Naive thymus-derived CD4-positive, alpha-beta T cell (primary cell): Measurements from ENCODE around the gene PTX4. TPM values are rescaled to one million over a fixed set of nuclear protein-coding genes. Genes with fewer than 3 reads are reported as not detected.

Experiments used
- ATAC-seq: fragments of 150-1000 bp; cut with Tn5 transposase; 2 replicates; pipeline ENCODE4 v1.10.0; 2021; ENCODE audit warnings: mild to moderate bottlenecking, moderate library complexity
- CTCF ChIA-PET: fragments of 350-600 bp; sonication (Branson Sonifier 250); formaldehyde crosslinking; loops from one replicate; lab custom pipeline; 2021; ENCODE audit warnings: antibody characterized with exemption; lab: Charles Lee
- POLR2A ChIA-PET: fragments of 350-600 bp; sonication (Branson Sonifier 250); formaldehyde crosslinking; loops from one replicate; lab custom pipeline; 2021; ENCODE audit warnings: antibody characterized with exemption, inconsistent platforms; lab: Charles Lee
- DNase-seq, 9 donors: peaks; one replicate each; pipeline versions ENCODE4 v3.0.0 to v3.0.0-alpha.2; 2020 to 2022; ENCODE audit warnings: mixed read lengths in 1 of 9
- H3K27ac ChIP-seq: one replicate; pipeline ENCODE4 v1.7.0; 2013; ENCODE audit warnings: mild to moderate bottlenecking, low read depth, low read length, moderate library complexity
- H3K27me3 ChIP-seq, 2 donors: one replicate each; pipeline ENCODE4 v1.7.0; 2013; ENCODE audit warnings: low read length in 2 of 2, mild to moderate bottlenecking in 2 of 2, moderate library complexity in 2 of 2; ENCODE audit not compliant: control insufficient read depth in 2 of 2, insufficient read depth in 2 of 2
- H3K36me3 ChIP-seq, 3 experiments: 1 replicate in 2 of 3; 2 replicates in 1 of 3; pipeline ENCODE4 v1.7.0; 2013; ENCODE audit warnings: low read length in 3 of 3, mild to moderate bottlenecking in 3 of 3, moderate library complexity in 1 of 3; ENCODE audit not compliant: insufficient read depth in 3 of 3, control insufficient read depth in 2 of 3
- H3K4me1 ChIP-seq, 2 donors: one replicate each; pipeline ENCODE4 v1.7.0; 2013; ENCODE audit warnings: low read length in 2 of 2, mild to moderate bottlenecking in 2 of 2, moderate library complexity in 1 of 2; ENCODE audit not compliant: control insufficient read depth in 2 of 2, insufficient read depth in 2 of 2
- H3K4me3 ChIP-seq: 2 replicates; pipeline ENCODE4 v1.7.0; 2013; ENCODE audit warnings: mild to moderate bottlenecking, low read length
- H3K9me3 ChIP-seq, 3 experiments: 1 replicate in 2 of 3; 2 replicates in 1 of 3; pipeline ENCODE4 v1.7.0; 2013; ENCODE audit warnings: low read length in 3 of 3; ENCODE audit not compliant: control insufficient read depth in 2 of 3
- H3K27ac Mint-ChIP-seq, 9 donors: one replicate each; pipeline ENCODE4 v1.8.0; 2020 to 2022; ENCODE audit warnings: mixed read lengths in 9 of 9, mild to moderate bottlenecking in 8 of 9, moderate library complexity in 5 of 9, inconsistent platforms in 2 of 9
- H3K27me3 Mint-ChIP-seq, 5 donors: one replicate each; pipeline ENCODE4 v1.8.0; 2021 to 2022; ENCODE audit warnings: mixed read lengths in 5 of 5, mild to moderate bottlenecking in 1 of 5
- H3K36me3 Mint-ChIP-seq, 5 donors: one replicate each; pipeline ENCODE4 v1.8.0; 2020 to 2022; ENCODE audit warnings: mixed read lengths in 5 of 5, mild to moderate bottlenecking in 3 of 5, inconsistent platforms in 1 of 5
- H3K4me1 Mint-ChIP-seq, 7 donors: one replicate each; pipeline ENCODE4 v1.8.0; 2020 to 2022; ENCODE audit warnings: mixed read lengths in 7 of 7, mild to moderate bottlenecking in 3 of 7, inconsistent platforms in 1 of 7
- H3K4me3 Mint-ChIP-seq, 10 donors: one replicate each; pipeline ENCODE4 v1.8.0; 2020 to 2022; ENCODE audit warnings: mild to moderate bottlenecking in 10 of 10, mixed read lengths in 10 of 10, moderate library complexity in 6 of 10, inconsistent platforms in 2 of 10
- H3K9me3 Mint-ChIP-seq, 11 donors: one replicate each; pipeline ENCODE4 v1.8.0; 2020 to 2022; ENCODE audit warnings: mixed read lengths in 11 of 11, mild to moderate bottlenecking in 4 of 11, inconsistent platforms in 1 of 11, moderate library complexity in 1 of 11
- intact Hi-C, 2 donors: fragments of 100-400 bp; cut with micrococcal nuclease; formaldehyde crosslinking; loops; one replicate each; pipeline ENCODE4 v1.15.1; 2023
- polyA plus RNA-seq, 2 donors: library from polyadenylated mRNA; unstranded; fragments of 300-500 nt; fragmentation: Illumina TruSeq; gene quantifications; one replicate each; pipeline ENCODE4 v1.2.3, GENCODE V29; 2021
- total RNA-seq, 6 experiments: library from RNA in 5 of 6; stranded (reverse) in 5 of 6; gene quantifications; 1 replicate in 5 of 6; 2 replicates in 1 of 6; pipeline ENCODE4 v1.2.3 and lab custom pipeline; 2021 to 2026

The PTX4 gene
- total and polyA plus RNA-seq, 7 experiments from 2014 or later, result 0.24 to 0.64 TPM; not detected in 5

DNA sequence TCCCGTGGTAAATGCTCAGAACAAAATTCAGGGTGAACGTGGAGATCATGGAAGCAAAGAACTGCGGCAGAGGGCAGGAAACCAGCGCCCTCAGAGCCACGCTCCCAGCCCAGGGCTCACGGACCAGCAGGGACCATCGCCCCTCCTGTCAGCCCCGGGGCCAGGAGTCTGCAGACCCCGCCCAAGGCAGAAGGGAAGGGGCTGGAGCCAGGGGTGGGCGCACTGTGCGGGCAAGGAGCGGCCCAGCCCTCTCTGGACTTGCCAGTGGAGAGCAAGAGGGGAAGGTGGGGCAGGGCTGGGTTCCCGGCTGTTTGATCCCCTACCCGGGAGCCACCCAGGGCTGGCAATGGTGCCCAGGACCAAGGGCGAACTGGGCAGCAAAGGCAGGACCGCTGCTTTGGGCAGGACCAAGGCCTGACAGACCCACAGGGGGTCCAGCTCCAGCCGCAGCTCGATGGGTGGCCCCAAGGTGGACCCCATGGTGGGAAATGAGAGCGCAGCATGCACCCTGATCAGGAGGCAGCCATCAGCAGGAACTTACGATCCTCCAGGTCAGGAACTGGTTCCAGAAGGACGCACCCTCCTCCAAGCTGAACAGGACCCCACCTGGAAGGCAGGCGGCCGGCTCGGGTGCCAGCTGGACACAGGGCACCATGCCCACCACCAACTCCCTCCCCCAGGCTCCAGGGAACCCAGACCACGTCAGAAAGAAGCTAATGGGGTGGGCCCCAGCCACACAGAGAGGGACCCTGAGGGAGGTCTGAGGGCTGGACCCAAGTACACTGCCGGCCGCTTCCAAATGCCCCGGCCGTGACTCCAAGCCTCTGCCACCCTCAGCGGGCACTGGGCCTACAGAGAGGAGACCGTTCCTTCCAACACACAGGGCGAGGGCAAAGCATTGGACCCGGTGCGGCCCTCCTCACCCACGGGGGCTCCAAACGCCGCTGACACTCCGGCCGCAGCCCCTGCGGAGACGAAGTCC, 33.3 kb downstream of the PTX4 start:
- H3K27ac Mint-ChIP-seq, result no peak overlapping the region
- Histone ChIP-seq H3K4me1 (no peaks in the 10 kb centered on the region), H3K36me3 (peaks cover 0 to 91% (median 11%) of the 10 kb centered on the region in 3 experiments), H3K4me3 (no peak overlapping the region), H3K27me3 (no peaks in the 10 kb centered on the region), H3K9me3 (no peaks in the 10 kb centered on the region), H3K27ac (no peak overlapping the region)
- H3K4me1 Mint-ChIP-seq, result peaks cover 0 to 4% (median 0%) of the 10 kb centered on the region in 7 donors
- no peaks in the 10 kb centered on the region for H3K9me3 Mint-ChIP-seq
- intact Hi-C loops, result no loop called here
- H3K27me3 Mint-ChIP-seq, result no peaks in the 10 kb centered on the region
- CTCF ChIA-PET, result no interaction called here
- H3K4me3 Mint-ChIP-seq, result no peak overlapping the region
- POLR2A ChIA-PET, result no interaction called here
- H3K36me3 Mint-ChIP-seq, result peaks cover 0 to 8% (median 0%) of the 10 kb centered on the region in 5 donors
- DNase-seq (no peak), ATAC-seq (no peak)

DNA sequence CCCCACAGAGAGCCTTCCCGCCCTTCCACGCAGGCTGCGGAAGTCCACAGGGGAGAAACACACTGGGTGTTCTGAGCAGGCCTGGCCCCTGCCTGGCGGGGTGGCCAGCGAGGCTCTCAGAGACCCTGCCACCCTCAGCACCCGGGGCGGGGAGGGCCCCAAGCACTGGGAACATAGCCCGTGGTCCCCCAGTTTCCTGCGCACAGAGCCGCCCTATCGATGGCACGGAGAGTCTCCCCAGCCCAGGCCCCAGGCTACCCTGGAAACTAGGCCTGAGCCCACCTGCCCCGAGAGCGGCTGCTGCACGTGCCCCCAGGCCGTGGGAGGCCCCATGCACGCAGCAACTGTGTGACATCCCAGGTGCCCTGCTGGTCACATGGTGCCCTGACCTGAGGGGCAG, 34.2 kb downstream of the PTX4 start:
- DNase-seq (no peak), ATAC-seq (no peak)
- H3K4me1 Mint-ChIP-seq, result peaks cover 0 to 2% (median 0%) of the 10 kb centered on the region in 7 donors
- no peaks in the 10 kb centered on the region for H3K9me3 ChIP-seq
- H3K27me3 Mint-ChIP-seq, result no peaks in the 10 kb centered on the region
- peaks cover 0 to 91% (median 4%) of the 10 kb centered on the region in 3 experiments for H3K36me3 ChIP-seq
- H3K27ac Mint-ChIP-seq, result no peak overlapping the region
- H3K27ac ChIP-seq, result no peak overlapping the region
- ChIA-PET CTCF (no interaction called here), POLR2A (interaction anchor here (0.6 to 0.7 kb wide), 2 partner anchors 47 to 61 kb away, joined by 3 to 4 read pairs; no protein-coding TSS in a partner anchor)
- H3K4me3 Mint-ChIP-seq, result no peak overlapping the region
- no peaks in the 10 kb centered on the region for H3K4me1 ChIP-seq
- no peaks in the 10 kb centered on the region for H3K27me3 ChIP-seq
- no peak overlapping the region for H3K4me3 ChIP-seq
- H3K36me3 Mint-ChIP-seq, result peaks cover 0 to 8% (median 2%) of the 10 kb centered on the region in 5 donors
- H3K9me3 Mint-ChIP-seq, result no peaks in the 10 kb centered on the region
- intact Hi-C loops, result no loop called here

- peaks cover 0 to 95% (median 4%) of the 10 kb centered on the region in 3 experiments for H3K36me3 ChIP-seq
Measured at GRCh38 chr16:1453316-1453715, 35.4 kb downstream of the PTX4 start.

DNA sequence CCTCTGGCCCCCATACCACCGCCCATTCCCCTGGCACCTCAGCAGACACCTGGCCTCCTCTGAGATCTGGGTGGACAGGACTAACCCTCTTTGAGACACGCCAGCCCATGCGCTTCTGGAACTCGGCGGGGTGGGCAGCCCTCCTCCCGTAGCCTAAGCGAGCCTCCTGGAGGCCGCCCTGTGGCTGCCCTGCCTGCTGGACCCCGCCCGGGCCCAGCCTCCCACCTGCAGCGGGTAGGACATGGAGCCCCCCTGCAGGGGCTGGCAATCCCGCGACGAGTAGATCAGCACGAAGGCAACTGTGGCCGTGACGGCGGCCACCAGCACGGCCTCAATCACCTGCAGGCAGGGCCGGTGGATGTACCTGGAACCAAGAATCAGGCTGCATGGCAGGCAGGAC, 36.2 kb downstream of the PTX4 start:
- ATAC-seq (no peak), DNase-seq (no peak)
- ChIA-PET CTCF (no interaction called here), POLR2A (no interaction called here)
- Mint-ChIP-seq H3K4me3 (no peak overlapping the region), H3K4me1 (no peaks in the 10 kb centered on the region), H3K36me3 (peaks cover 0 to 8% (median 0%) of the 10 kb centered on the region in 5 donors), H3K27me3 (no peaks in the 10 kb centered on the region), H3K27ac (no peak overlapping the region), H3K9me3 (no peaks in the 10 kb centered on the region)
- H3K9me3 ChIP-seq, result no peaks in the 10 kb centered on the region
- peaks cover 0 to 95% (median 4%) of the 10 kb centered on the region in 3 experiments for H3K36me3 ChIP-seq
- no peak overlapping the region for H3K4me3 ChIP-seq
- intact Hi-C loops, result no loop called here
- H3K27ac ChIP-seq, result no peak overlapping the region
- H3K4me1 ChIP-seq, result no peaks in the 10 kb centered on the region
- no peaks in the 10 kb centered on the region for H3K27me3 ChIP-seq

More at GRCh38 chr16:1453316-1453715, 35.4 kb downstream of the PTX4 start:
- Mint-ChIP-seq H3K36me3 (peaks cover 0 to 8% (median 0%) of the 10 kb centered on the region in 5 donors), H3K27me3 (no peaks in the 10 kb centered on the region), H3K4me3 (peak overlapping the region in 3 of 10 donors; percentile 35 to 47 (median 45)), H3K9me3 (no peaks in the 10 kb centered on the region), H3K4me1 (no peaks in the 10 kb centered on the region), H3K27ac (peak overlapping the region in 2 of 9 donors; percentile 31 to 65)
- no peak for DNase-seq
- CTCF ChIA-PET, result no interaction called here
- no peak overlapping the region for H3K27ac ChIP-seq
- no peaks in the 10 kb centered on the region for H3K9me3 ChIP-seq
- H3K4me1 ChIP-seq, result no peaks in the 10 kb centered on the region
- ATAC-seq, result no peak
- H3K4me3 ChIP-seq, result no peak overlapping the region
- intact Hi-C loops, result no loop called here
- POLR2A ChIA-PET, result no interaction called here
- H3K27me3 ChIP-seq, result no peaks in the 10 kb centered on the region

GRCh38 chr16:1451702-1452392, 36.9 kb downstream of the PTX4 start:
- no peak for ATAC-seq
- no peak for DNase-seq
- intact Hi-C loops, result no loop called here
- Histone ChIP-seq H3K4me1 (no peaks in the 10 kb centered on the region), H3K9me3 (no peaks in the 10 kb centered on the region), H3K4me3 (no peak overlapping the region), H3K27ac (no peak overlapping the region), H3K36me3 (peaks cover 0 to 95% (median 4%) of the 10 kb centered on the region in 3 experiments), H3K27me3 (no peaks in the 10 kb centered on the region)
- ChIA-PET CTCF (no interaction called here), POLR2A (no interaction called here)
- Mint-ChIP-seq H3K27me3 (no peaks in the 10 kb centered on the region), H3K4me3 (no peak overlapping the region), H3K36me3 (peaks cover 0 to 8% (median 0%) of the 10 kb centered on the region in 5 donors), H3K9me3 (no peaks in the 10 kb centered on the region), H3K27ac (peak overlapping the region in 2 of 9 donors; percentile 41 to 70), H3K4me1 (no peaks in the 10 kb centered on the region)

GRCh38 chr16:1450841-1451240, 37.9 kb downstream of the PTX4 start:
- H3K27ac ChIP-seq, result no peak overlapping the region
- POLR2A ChIA-PET, result no interaction called here
- H3K27ac Mint-ChIP-seq, result no peak overlapping the region
- H3K4me3 Mint-ChIP-seq, result no peak overlapping the region
- intact Hi-C loops, result no loop called here
- H3K27me3 Mint-ChIP-seq, result no peaks in the 10 kb centered on the region
- no peaks in the 10 kb centered on the region for H3K9me3 Mint-ChIP-seq
- H3K4me3 ChIP-seq, result no peak overlapping the region
- peaks cover 0 to 98% (median 4%) of the 10 kb centered on the region in 3 experiments for H3K36me3 ChIP-seq
- no peak for ATAC-seq
- no peak for DNase-seq
- H3K36me3 Mint-ChIP-seq, result peaks cover 0 to 7% (median 0%) of the 10 kb centered on the region in 5 donors
- no peaks in the 10 kb centered on the region for H3K4me1 Mint-ChIP-seq
- H3K9me3 ChIP-seq, result no peaks in the 10 kb centered on the region
- H3K27me3 ChIP-seq, result no peaks in the 10 kb centered on the region
- CTCF ChIA-PET, result no interaction called here
- H3K4me1 ChIP-seq, result no peaks in the 10 kb centered on the region
